HG02642 (cell line): ENCODE results near the gene PFKP.

ENCODE experiments used
- ATAC-seq: cut with Tn5 transposase; IDR thresholded peaks from one replicate; pipeline ENCODE4 v1.9.1; 2021; ENCODE audit warnings: mild to moderate bottlenecking; ENCODE audit not compliant: unreplicated experiment, poor library complexity

The PFKP gene

GRCh38 chr10:3128379-3129130 is 61.2 kb downstream of the PFKP start:
- ATAC-seq: no peak

DNA sequence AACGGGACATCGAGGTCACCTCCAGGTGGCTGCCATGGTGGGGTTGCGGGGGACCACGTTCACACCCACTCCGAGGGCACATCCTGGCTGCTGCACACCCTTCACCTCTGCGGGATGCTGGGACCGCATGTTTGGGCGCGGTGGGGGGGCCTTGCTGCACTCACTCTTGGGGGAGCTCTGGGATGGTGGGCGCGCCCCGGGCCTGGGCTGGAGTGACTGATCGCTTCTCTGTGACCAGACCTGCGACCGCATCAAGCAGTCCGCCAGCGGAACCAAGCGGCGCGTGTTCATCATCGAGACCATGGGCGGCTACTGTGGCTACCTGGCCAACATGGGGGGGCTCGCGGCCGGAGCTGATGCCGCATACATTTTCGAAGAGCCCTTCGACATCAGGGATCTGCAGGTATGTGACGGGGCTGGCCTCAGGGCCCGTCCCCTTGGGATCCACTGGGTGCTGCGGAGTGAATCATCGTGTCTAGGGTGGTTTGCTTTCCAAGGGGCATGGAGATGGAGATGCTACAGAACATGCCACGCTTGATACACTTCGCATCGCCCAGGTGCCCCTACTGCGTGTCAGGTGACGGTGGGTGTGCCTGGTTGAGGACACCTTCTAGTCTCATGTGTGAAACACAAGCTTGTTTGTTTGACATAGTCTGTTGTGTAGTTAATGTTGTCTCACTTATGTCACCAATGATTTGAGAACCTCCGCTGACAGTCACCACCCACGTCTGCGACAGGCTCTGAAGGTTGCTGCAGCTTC is 62.4 kb downstream of the PFKP start:
- no peak for ATAC-seq

DNA sequence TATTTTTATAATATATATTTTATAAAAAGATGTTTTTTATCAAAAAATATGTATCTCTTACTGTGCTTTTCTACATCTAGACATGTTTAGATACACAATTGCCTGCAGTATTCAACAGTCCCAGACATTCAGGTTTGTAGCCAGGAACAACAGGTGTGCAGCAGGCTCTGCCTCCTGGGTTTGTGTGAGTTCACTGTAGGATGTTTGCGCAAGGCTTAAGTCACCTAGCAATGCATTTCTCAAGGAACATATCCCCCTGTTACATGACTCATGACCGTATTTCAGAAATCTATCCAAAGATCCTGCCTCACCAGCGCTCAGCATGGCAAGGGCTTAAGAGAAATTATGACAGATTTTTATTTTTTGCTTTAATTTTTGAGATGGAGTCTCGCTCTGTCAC is 63.8 kb downstream of the PFKP start:
- ATAC-seq: no peak

DNA sequence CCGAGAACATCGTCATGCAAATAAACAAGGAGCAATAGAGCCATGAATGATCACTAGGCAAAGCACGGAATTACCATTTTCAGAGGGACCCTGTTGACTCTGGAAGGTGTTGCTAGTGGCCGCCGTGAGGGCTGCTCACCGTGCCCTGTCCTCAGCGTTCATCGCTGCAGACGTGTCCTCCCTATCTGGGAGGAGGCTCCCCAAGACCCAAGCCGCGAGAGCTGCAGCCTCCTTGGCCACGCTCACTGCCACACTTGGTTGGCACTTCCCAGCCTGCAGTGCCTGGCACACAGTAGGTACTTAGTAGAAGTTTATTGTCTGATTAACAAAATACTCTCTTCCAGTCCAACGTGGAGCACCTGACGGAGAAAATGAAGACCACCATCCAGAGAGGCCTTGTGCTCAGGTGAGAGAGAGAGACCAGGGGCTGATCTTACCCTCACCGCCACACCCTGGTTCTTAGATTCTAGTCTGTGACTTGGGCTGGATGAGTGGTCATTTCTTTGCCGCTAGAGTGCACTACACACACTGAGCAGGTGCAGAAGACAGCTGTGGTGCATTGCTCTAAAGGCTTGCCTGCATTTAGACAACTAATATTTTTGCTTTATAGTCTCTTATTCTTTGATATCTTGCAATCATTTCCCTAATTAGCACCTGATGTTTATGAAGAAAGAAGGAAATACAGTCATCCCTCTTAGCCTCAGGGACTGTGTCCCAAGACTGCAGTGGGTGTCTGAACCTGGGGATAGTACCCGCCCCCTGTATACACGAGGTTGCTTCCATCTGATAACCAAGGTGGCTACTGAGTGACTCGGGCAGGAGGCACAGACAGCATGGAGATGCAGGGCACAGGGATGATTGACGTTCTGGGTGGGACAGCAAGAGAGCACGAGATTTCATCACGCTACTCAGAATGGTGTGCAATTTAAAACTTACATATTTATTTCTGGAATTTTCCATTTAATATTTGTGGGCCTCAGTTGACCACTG is 65.0 kb downstream of the PFKP start:
- ATAC-seq: no peak

DNA sequence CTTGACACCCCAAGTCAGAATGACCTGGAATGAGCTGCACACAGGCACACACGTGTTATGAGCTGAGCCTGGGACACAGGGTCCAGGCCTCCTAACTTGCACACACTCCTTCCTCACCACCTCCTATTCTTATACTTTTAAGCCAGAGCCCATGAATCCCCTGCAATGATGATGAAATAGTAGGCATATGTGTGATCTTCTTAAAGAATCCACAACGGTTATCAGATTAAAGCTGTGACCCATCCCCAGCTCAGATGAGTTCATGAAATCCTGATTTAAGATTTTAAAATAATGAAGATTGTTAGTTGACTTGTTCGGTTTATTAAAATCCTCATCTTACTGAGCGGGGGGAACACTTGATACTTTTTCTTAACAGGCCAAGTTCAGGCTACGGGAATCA is 66.6 kb downstream of the PFKP start:
- no peak for ATAC-seq

DNA sequence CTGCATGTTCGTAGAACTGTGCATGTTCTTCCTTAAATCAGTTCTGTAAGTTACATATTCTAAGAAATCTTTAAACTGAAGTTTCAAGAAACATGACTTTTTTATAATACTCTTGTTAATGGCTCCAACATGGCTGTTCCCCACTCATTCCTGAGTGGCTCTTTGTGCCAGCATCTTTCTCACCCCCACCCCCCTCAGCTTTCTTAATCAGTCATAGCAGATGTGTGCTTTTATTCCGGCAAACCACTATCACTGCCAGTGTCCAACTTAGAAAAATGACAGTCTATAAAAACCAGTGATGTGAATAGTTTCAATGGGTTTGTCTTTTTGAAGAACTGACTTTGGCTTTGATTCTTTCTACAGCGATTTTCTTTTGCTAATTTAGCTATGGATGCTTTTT is 67.7 kb downstream of the PFKP start:
- no peak for ATAC-seq

- no peak for ATAC-seq
Measured at GRCh38 chr10:3136336-3136735, 69.0 kb downstream of the PFKP start.

GRCh38 chr10:3136763-3137611 is 69.6 kb downstream of the PFKP start:
- ATAC-seq: no peak

GRCh38 chr10:3137958-3138726 is 70.8 kb downstream of the PFKP start:
- no peak for ATAC-seq

GRCh38 chr10:3139216-3139910 is 72.0 kb downstream of the PFKP start:
- no peak for ATAC-seq

DNA sequence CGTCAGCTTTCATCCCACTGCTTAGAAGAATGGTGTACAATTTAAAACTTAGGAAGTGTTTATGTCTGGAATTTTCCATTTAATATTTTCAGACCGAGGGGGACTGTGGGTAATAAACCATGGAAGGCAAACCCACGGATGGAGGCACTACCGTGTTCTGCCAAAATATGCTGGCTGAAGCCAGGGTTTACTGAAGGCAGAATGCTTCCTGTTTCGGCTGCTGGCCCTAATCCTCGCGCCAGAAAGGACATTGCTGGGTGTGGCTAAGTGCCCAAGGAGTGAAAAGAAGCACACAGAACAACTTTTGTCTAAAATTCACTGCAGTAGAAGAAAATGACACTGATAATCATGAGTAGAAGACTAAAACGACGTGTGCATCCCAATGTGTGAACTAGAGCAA is 72.9 kb downstream of the PFKP start:
- ATAC-seq: no peak

DNA sequence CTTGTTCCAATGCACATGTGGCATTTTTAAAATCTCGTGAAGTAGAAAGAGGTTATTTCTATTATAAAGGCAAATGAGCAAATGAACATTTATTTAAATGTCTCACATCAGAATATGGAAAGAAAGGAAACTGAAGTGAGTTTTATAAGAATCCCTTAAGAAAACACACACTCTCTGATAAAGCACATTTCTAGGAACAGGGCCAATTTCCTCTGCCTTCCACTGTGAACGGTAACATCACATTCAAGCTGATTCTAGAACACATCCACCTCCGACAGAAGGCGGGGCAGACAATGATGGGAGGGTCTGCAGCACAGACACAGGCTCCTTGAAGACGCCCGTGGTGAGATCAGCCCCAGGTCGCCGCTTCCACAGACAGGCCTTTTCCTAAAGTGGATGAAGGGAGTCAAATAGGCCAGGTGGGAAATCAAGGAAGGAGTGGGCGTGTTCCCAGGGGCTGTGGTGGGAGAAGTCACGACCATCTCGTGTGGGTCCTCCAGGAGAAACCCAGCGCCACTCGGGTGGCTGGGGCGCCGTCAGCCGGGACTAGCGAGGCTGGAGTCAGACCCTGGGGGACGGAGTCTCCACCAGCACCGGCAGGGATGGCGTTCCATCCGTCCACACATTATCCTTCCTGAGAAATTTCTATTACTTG is 74.1 kb downstream of the PFKP start:
- no peak for ATAC-seq

DNA sequence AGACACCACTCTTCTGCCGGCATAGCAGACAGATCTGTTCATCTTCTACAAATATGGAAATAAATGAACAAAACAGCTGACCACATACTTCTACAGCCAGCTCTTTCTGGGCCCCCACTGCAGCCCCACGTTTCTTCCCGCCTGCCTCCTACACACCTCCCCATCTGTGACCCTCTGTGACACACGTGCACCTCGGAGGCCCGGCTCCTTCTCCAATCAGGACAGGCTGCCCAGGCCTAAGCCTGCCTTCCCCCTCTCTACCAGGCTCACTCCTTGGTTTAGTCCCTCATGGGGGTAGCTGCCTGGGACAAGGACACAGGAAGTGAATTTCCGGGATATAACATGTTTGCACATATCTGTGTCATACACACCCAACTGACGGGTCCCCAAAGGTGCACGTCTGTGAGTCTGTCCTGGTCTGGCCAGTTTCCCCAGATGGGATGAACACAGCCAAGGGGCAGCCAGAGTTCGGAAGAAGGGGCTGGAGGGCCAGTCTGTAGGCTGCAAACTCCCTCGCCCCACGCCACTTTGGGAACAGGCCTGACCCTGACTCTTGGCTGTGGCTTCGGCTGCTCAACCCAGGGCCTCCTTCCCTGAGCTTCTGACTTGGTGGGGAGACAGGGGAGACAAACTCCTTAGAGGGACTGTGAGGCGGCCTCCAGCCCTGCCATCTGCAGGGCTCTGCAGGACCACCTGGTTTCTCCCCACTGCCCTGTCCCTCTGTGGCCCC is 75.0 kb downstream of the PFKP start:
- no peak for ATAC-seq

GRCh38 chr10:3143366-3143765 is 76.0 kb downstream of the PFKP start:
- no peak for ATAC-seq

DNA sequence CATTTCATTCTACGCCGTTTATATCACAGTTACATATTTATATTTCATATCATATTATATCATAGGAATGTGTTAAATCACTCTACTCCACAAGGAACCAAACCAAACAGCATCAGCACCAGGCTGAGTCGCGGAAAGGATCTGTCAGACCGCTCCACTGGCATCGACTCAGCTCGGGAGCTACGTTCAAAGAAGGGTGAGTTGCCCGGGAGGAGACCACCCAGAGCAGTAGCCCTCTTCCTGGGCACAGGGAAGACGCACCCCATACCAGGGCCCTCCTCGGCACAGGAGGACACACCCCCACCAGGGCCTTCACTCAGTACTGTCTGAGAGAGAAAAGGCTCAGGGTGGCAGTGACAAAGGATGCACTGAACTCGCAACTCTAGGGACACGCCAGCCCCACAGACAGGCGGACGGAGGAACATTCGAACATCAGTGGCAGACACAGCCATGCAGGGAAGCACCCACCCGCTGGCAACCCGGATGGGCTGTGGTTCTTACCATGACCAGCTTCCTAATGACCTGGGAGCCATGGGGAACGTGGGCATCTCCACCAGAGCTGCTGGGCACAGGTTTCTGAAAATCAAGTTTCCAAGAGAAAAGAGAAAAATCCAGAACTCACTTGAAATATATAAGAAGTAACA is 76.6 kb downstream of the PFKP start:
- no peak for ATAC-seq

DNA sequence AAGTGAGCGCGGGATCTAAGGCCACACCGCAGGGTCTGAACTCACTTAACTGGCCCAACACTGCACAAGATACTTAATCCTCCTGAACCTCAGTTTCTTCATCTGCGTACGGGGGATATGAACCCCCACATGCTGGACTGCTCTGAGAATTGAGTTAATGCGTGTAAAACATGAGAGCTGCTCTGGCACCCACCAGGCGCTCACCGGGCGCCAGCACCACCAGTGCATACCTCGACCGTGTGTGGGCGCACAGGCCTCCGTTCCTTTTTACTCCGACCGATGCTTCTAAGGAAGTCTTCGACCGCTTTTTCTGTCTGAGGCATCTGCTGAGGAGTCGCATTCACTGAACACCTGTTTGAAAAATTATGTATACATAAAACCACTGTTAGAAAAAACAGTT is 78.0 kb downstream of the PFKP start:
- ATAC-seq: no peak

DNA sequence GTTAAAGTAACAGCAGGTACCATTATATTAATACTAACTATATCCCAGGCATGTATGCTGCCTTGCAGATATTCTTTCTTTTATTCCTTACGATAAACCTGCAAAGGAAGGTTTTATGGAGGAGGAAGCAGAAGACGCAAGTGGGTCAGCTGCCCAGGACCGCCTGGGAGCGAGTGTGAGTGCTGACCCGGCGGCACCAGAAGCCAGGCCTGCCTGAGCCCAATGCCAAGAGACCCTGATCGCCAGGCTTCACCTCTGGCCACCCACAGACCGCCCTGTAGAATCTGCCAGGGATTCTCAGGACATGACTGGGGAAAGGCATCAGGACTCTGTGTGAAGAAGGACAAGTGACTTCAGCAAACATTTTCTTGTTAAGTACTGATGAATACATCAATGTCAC is 78.9 kb downstream of the PFKP start:
- no peak for ATAC-seq
